LNCAP (cell line): ENCODE results near the gene HNF1A.

Source experiments
- CTCF ChIP-seq: fragments of 450-650 bp; IDR thresholded peaks from 2 replicates; pipeline ENCODE4 v1.5.1; 2017; ENCODE audit warnings: mild to moderate bottlenecking

HNF1A gene

GRCh38 chr12:120962532-120963020, 15.8 kb upstream of the HNF1A start:
- no peak for TF ChIP-seq CTCF

GRCh38 chr12:120964298-120964697, 14.0 kb upstream of the HNF1A start:
- no peak for TF ChIP-seq CTCF

GRCh38 chr12:120965534-120966091, 12.7 kb upstream of the HNF1A start:
- TF ChIP-seq CTCF = no peak

- TF ChIP-seq CTCF = no peak
Observed at GRCh38 chr12:120970310-120970709, 8.0 kb upstream of the HNF1A start.

- TF ChIP-seq CTCF = peak; percentile 79
Observed at GRCh38 chr12:120971299-120972180, 6.8 kb upstream of the HNF1A start.

- no peak for TF ChIP-seq CTCF
Observed at GRCh38 chr12:120972870-120973543, 5.3 kb upstream of the HNF1A start.

- TF ChIP-seq CTCF = no peak
Observed at GRCh38 chr12:120977531-120978295, 630 bp upstream of the HNF1A start.
